Loucy (cell line): ENCODE measurements around the gene KRT2.

Experiments
- H2AFZ ChIP-seq: fragments of 200-600 bp; sonication (generic); 2 replicates; pipeline ENCODE4 v1.6.0; 2016; ENCODE audit warnings: antibody characterized with exemption, mild to moderate bottlenecking, low read length, moderate library complexity
- H3F3A ChIP-seq: fragments of 200-600 bp; 2 replicates; pipeline ENCODE4 v1.6.0; 2016; ENCODE audit warnings: antibody characterized with exemption, low read depth, mild to moderate bottlenecking
- H3K27me3 ChIP-seq: fragments of 200-600 bp; sonication (generic); 2 replicates; pipeline ENCODE4 v1.6.1; 2014; ENCODE audit warnings: low read length, mild to moderate bottlenecking; ENCODE audit not compliant: insufficient read depth, poor library complexity, severe bottlenecking
- H3K36me3 ChIP-seq: fragments of 200-600 bp; sonication (generic); 2 replicates; pipeline ENCODE4 v1.6.1; 2016; ENCODE audit warnings: low read length; ENCODE audit not compliant: insufficient read depth
- H3K4me1 ChIP-seq: fragments of 200-600 bp; sonication (generic); 2 replicates; pipeline ENCODE4 v1.5.1; 2014; ENCODE audit warnings: low read length, mild to moderate bottlenecking; ENCODE audit not compliant: insufficient read depth, poor library complexity, severe bottlenecking
- H3K4me2 ChIP-seq: fragments of 200-600 bp; sonication (generic); 2 replicates; pipeline ENCODE4 v1.6.0; 2014; ENCODE audit warnings: antibody characterized with exemption, low read length, low read depth, mild to moderate bottlenecking; ENCODE audit not compliant: poor library complexity, severe bottlenecking
- H3K4me3 ChIP-seq: fragments of 200-600 bp; sonication (generic); 2 replicates; pipeline ENCODE4 v1.5.1; 2014; ENCODE audit warnings: low read length, mild to moderate bottlenecking, mixed read lengths; ENCODE audit not compliant: poor library complexity, severe bottlenecking
- H3K79me2 ChIP-seq: fragments of 200-600 bp; sonication (generic); 2 replicates; pipeline ENCODE4 v1.6.1; 2014; ENCODE audit warnings: low read length; ENCODE audit not compliant: insufficient read depth
- H3K9ac ChIP-seq: fragments of 200-600 bp; sonication (generic); 2 replicates; pipeline ENCODE4 v1.6.0; 2014; ENCODE audit warnings: mild to moderate bottlenecking, low read depth, low read length, moderate library complexity; ENCODE audit not compliant: poor library complexity, severe bottlenecking
- H3K9me2 ChIP-seq: fragments of 200-600 bp; sonication (generic); replicated peaks from 2 replicates; pipeline ENCODE4 v1.6.1; 2016; ENCODE audit warnings: low read depth, low read length, mixed read lengths
- H3K9me3 ChIP-seq: fragments of 200-600 bp; sonication (generic); 2 replicates; pipeline ENCODE4 v1.6.1; 2014; ENCODE audit warnings: mild to moderate bottlenecking, antibody characterized with exemption, low read length, low read depth; ENCODE audit not compliant: insufficient read depth
- H4K20me1 ChIP-seq: fragments of 200-600 bp; sonication (generic); 2 replicates; pipeline ENCODE4 v1.6.0; 2014; ENCODE audit warnings: antibody characterized with exemption, low read length, mild to moderate bottlenecking; ENCODE audit not compliant: insufficient read depth, poor library complexity, severe bottlenecking
- EZH2phosphoT487 ChIP-seq: fragments of 200-600 bp; IDR thresholded peaks from 2 replicates; pipeline ENCODE4 v1.6.1; 2018; ENCODE audit warnings: antibody characterized with exemption, mild to moderate bottlenecking, moderate library complexity, borderline replicate concordance
- TF ChIP-seq, protein P1 (sequence below): fragments of 200-600 bp; sonication (generic); conservative IDR thresholded peaks from 2 replicates; pipeline ENCODE4 v1.5.1; 2014; ENCODE audit warnings: mild to moderate bottlenecking, antibody characterized with exemption, low read length

KRT2 gene

DNA sequence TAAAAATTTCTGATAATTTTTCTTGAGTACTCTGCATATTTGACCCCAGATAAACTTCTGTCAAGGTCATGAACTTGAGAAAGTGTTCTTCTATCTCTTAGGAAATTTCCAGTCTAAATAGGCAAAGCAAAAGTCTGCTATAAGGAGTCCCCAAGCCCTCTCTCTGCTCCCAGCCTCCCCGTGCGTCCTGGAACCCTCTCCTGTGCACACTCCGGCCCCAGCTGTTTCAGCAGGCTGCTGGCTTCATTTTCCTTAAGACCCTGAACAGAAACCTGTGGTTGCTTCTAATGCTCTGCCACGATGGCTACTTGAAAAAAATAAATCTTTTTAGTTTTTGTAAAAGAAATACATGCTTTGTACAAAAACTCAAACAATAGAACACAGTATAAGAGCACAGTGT is 14.7 kb downstream of the KRT2 start:
- H3K4me2 ChIP-seq = no peak overlapping the region
- peaks cover 29% of the 10 kb centered on the region for H3K4me1 ChIP-seq
- H3K9me2 ChIP-seq = no peaks in the 10 kb centered on the region
- H3F3A ChIP-seq = no peaks in the 10 kb centered on the region
- TF ChIP-seq, protein P1, sequence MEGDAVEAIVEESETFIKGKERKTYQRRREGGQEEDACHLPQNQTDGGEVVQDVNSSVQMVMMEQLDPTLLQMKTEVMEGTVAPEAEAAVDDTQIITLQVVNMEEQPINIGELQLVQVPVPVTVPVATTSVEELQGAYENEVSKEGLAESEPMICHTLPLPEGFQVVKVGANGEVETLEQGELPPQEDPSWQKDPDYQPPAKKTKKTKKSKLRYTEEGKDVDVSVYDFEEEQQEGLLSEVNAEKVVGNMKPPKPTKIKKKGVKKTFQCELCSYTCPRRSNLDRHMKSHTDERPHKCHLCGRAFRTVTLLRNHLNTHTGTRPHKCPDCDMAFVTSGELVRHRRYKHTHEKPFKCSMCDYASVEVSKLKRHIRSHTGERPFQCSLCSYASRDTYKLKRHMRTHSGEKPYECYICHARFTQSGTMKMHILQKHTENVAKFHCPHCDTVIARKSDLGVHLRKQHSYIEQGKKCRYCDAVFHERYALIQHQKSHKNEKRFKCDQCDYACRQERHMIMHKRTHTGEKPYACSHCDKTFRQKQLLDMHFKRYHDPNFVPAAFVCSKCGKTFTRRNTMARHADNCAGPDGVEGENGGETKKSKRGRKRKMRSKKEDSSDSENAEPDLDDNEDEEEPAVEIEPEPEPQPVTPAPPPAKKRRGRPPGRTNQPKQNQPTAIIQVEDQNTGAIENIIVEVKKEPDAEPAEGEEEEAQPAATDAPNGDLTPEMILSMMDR = no peak
- no peak for TF ChIP-seq EZH2phosphoT487
- no peaks in the 10 kb centered on the region for H3K36me3 ChIP-seq
- H3K9ac ChIP-seq = no peak overlapping the region
- H4K20me1 ChIP-seq = no peaks in the 10 kb centered on the region
- H3K9me3 ChIP-seq = no peaks in the 10 kb centered on the region
- no peaks in the 10 kb centered on the region for H3K27me3 ChIP-seq
- no peaks in the 10 kb centered on the region for H3K79me2 ChIP-seq
- H3K4me3 ChIP-seq = no peak overlapping the region
- H2AFZ ChIP-seq = no peak overlapping the region

DNA sequence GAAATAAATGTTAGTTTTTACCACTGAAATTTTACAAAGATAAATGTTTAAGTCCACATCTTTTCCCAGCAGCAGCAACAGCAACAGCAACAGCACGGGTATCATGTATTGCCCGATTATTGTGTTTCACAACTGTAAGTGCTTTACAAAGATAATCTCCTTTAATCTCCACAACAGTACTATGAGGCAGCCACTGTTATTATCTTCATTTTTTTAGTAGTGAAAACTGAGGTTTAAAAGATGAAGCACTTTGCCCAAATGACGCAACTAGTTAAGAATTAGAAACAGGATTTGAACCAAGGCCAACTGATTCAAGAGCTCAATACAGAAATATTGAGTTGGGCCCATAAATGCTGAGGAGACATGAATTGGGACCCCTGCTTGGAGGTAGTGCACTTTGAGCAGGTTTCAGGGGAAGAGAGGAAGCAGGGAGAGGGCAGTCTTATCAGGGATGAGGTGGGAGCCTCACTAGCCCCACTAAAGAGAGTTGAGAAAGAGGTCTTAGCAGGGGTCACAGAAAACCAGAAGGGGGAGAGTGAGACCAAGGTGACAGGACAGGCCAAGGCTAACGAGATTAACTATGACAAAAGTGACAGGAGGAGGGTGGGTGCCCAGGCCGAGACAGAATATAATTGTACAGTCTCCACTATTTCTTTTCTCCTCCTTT is 15.3 kb downstream of the KRT2 start:
- Histone ChIP-seq H3K9me3 (no peaks in the 10 kb centered on the region), H2AFZ (no peak overlapping the region), H4K20me1 (no peaks in the 10 kb centered on the region)

DNA sequence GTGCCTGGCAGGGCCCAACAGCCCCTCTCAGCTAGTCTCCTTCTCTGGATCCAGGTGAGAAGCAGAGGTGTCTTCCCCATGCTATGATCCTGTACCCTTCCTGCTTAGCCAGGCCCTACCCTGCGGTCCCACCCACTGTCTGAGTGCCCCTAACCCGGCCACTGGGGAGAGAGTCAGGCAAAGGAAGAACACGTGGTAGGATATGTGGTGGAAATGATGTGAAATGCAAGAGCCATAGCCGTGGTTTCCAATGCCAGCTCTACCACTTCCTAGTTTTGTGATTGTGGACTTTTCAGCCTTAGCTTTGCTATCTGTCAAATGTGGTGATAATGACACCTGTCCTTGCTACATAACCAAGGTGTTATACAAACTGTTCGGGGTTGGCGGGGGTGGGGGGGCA is 15.8 kb downstream of the KRT2 start:
- no peaks in the 10 kb centered on the region for H3F3A ChIP-seq
- no peak overlapping the region for H3K4me3 ChIP-seq
- H3K9ac ChIP-seq = no peak overlapping the region
- no peaks in the 10 kb centered on the region for H3K27me3 ChIP-seq
- H4K20me1 ChIP-seq = no peaks in the 10 kb centered on the region
- no peaks in the 10 kb centered on the region for H3K36me3 ChIP-seq
- no peak overlapping the region for H3K4me2 ChIP-seq
- H3K4me1 ChIP-seq = peaks cover 40% of the 10 kb centered on the region
- H3K9me3 ChIP-seq = no peaks in the 10 kb centered on the region
- no peaks in the 10 kb centered on the region for H3K9me2 ChIP-seq
- no peak for TF ChIP-seq EZH2phosphoT487
- TF ChIP-seq, protein P1 = no peak
- H3K79me2 ChIP-seq = no peaks in the 10 kb centered on the region
- no peak overlapping the region for H2AFZ ChIP-seq

More for the DNA sequence above, 15.3 kb downstream of the KRT2 start:
- TF ChIP-seq, protein P1 = no peak
- TF ChIP-seq EZH2phosphoT487 = no peak
- no peaks in the 10 kb centered on the region for H3K27me3 ChIP-seq
- no peaks in the 10 kb centered on the region for H3F3A ChIP-seq
- H3K4me2 ChIP-seq = no peak overlapping the region
- no peak overlapping the region for H3K4me3 ChIP-seq
- no peaks in the 10 kb centered on the region for H3K79me2 ChIP-seq
- H3K9ac ChIP-seq = no peak overlapping the region
- H3K4me1 ChIP-seq = peaks cover 34% of the 10 kb centered on the region
- no peaks in the 10 kb centered on the region for H3K36me3 ChIP-seq
- H3K9me2 ChIP-seq = no peaks in the 10 kb centered on the region
